GM21423 (cell line): ENCODE results near the gene SCEL.
"Not testable (repeated sequence)": the region's sequence is repeated elsewhere in the genome, so short reads cannot be mapped to it uniquely, and the experiment has no call there.

ENCODE experiments used
- ATAC-seq: cut with Tn5 transposase; IDR thresholded peaks from one replicate; pipeline ENCODE4 v1.9.1; 2021; ENCODE audit warnings: mild to moderate bottlenecking, moderate library complexity; ENCODE audit not compliant: unreplicated experiment

SCEL gene, protein sequence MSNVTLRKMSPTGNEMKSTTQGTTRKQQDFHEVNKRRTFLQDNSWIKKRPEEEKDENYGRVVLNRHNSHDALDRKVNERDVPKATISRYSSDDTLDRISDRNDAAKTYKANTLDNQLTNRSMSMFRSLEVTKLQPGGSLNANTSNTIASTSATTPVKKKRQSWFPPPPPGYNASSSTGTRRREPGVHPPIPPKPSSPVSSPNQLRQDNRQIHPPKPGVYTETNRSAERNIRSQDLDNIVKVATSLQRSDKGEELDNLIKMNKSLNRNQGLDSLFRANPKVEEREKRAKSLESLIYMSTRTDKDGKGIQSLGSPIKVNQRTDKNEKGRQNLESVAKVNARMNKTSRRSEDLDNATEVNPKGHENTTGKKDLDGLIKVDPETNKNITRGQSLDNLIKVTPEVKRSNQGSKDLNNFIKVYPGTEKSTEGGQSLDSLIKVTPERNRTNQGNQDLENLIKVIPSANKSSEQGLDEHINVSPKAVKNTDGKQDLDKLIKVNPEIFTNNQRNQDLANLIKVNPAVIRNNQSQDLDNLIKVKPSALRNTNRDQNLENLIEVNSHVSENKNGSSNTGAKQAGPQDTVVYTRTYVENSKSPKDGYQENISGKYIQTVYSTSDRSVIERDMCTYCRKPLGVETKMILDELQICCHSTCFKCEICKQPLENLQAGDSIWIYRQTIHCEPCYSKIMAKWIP

DNA sequence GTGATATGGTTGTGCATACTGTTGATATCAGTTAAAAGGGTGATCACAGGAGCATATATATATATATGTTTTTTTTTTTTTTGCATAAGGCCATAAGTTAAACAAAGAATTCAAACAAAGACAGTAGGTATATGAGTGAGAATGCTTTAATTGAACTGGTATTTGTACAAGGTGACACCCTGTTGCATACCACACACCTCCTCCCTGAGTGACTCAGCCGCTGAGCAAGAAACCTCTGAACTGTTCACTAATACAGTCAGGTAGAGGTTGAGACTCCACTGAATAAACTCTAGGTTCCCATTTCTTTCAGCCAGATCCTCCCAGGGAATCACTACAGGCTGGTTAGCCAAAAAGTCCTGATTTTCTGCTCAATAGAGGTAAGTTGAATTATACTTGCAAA is at the start of gene SCEL:
Gene SCEL (plus strand): TSS at position 259 of the 400 bp plus-strand sequence. CDS start 20,170 bp downstream, outside the sequence.
- ATAC-seq: no peak

DNA sequence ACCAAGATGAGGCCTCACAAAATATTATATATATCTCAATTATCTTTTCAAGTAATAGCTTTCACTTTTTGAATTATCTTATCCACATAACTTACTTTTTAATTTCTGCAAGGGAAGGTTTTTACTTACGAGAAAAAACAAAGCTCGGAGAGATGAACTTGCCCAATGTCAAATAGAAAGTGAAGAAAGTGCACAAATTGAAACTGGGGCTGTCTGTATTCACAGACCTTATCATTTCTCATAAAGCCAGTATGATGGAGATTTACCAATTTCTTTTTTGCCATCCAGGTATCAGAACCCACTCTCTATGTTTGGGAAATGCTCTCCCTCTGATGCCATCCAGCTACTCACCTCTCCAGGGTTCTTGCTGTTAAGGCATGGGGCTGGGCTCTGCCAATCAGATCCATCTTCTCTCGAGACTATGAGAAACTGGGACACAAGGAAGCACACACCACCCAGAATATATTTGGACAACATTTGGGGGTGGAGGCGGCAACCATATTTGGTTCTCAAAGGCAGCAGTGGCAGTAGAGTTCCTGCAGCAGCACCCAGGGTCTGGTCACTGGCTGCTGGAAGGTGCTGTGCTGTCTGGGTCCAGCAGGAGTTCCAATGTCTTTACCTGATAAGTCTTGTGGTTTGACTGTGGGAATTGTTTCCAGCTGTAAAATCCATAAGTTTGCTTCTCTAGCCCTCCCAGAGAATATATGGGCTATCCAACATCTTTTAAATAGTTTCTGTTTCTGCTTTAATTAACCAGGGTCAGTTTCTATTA is 45.8 kb upstream of the SCEL start:
- ATAC-seq: no peak

GRCh38 chr13:77492982-77493381 is 42.5 kb upstream of the SCEL start:
- peak; percentile 72 for ATAC-seq

GRCh38 chr13:77494226-77494625 is 41.3 kb upstream of the SCEL start:
- no peak for ATAC-seq

DNA sequence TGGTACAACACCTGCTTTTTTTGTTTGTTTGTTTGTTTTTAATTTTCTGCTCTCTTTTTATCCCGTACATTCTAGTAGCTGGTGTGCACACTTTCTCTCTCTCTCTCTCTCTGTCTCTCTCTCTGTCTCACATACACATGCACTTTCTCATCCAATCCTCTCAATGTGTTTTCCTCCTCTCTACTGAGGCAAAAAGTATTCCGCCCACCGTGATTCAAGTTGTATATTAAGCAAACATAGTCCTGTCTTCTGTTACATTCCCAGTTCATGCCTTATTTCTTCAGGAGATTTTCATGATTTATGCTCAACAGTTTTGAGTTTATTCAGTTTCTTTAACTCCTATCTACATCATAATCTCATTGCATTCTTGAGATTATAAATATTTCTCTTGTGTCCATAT is 38.2 kb upstream of the SCEL start:
- ATAC-seq: no peak

DNA sequence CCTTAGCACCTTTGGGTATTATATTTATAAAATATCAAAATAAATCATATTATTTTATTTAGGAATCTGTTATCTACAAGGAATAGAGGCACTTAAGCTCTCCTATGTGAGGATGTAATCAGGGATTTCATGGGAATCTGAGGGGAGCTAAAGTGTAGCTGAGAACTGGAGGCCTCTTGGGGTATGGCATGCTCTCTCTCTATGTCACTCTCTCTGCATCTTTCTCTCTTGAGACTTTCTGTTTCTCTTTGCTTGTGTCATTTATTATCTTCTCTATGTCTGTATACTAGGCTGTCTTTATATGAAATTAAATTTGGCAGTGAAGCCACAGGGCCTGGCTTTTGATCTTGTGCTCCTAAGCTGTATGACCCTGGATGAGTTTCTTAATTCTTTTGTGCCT is 37.7 kb upstream of the SCEL start:
- ATAC-seq: no peak

GRCh38 chr13:77502104-77502720 is 33.3 kb upstream of the SCEL start:
- peak; percentile 92 for ATAC-seq

GRCh38 chr13:77503398-77503797 is 32.1 kb upstream of the SCEL start:
- ATAC-seq: no peak

DNA sequence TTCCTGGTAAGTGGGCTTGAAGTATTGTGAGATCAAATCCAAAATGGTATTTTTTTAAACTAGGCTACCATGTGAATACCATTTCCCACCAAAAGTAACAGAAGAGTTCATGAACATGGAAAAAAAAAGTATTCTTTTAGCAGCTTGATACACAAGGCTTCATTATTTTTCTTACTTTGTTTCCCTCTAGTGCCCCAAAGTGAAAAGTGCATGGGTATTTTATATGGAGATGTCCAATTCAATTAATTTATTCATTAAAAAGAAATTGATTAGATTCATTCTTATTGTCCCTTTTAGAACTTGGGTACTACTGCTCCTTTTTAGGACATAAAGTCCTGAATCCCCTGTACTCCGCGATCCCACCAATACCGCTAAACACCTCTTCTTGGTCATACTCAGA is 28.6 kb upstream of the SCEL start:
- no peak for ATAC-seq

- peak; percentile 55 for ATAC-seq
These were observed 27.4 kb upstream of the SCEL start for GRCh38 chr13:77507931-77508776.

GRCh38 chr13:77508959-77509620 is 26.4 kb upstream of the SCEL start:
- no peak for ATAC-seq

DNA sequence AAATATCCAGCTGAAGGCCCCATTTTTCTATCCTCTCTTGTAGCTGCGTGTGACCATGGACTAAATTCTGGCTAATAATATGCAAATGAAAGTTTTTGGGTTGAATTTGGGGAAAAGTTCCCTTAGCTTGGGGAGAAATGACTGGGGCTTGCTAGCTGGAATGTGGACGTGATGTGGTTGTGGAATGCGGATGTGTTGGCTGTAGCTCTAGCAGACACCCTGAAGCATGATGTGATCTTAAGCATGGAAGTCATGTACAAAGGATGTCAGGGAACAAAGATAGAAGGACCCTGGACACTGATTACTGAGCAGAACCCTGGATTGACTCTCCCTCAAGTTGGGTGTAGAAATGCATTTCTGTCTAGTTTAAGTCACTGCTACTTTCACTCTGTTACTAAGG is 25.4 kb upstream of the SCEL start:
- ATAC-seq: no peak

DNA sequence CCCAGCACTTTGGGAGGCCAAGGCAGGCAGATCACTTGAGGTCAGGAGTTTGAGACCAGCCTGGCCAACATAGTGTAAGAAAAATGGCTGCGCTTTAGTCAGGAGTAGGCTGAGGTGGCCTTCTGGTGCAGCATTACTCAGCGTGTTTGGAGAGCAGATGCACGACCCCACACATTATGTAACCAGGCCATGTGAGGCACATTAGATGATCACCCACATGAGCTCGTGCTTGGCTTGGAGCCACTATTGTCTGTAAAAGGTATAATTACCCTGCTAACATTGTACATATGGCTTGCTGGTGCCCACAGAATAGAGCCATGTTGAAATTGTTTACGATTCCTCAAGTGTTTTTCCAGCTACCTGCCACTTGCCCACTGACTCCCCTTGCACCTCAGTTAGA is 24.0 kb upstream of the SCEL start:
- ATAC-seq: no peak

DNA sequence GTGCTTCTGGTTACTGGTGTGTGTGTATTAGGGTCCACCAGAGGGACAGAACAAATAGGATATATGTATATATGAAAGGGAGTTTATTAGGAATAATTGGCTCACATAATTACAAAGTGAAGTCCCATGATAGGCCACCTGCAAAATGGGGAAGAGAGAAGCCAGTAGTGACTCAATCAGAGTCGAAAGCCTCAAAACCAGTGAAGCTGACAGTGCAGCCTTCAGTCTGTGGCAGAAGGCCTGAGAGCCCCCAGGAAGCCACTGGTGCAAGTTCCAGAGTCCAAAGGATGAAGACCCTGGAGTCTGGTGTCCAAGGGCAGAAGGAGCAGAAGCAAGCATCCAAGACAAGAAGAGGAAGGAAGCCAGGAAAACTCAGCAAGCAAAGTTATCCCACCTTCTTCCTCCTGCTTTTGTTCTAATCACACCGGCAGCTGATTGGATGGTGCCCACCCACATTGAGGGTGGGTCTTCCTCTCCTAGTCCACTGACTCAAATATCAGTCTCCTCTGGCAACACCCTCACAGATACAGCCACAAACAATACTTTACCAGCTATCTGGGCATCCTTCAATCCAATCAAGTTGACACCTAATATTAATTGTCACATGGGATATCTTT is 21.7 kb upstream of the SCEL start:
- ATAC-seq: peak; percentile 76

GRCh38 chr13:77514336-77514726 is 21.2 kb upstream of the SCEL start:
- ATAC-seq: peak; percentile 72

GRCh38 chr13:77515785-77516184 is 19.7 kb upstream of the SCEL start:
- no peak for ATAC-seq

DNA sequence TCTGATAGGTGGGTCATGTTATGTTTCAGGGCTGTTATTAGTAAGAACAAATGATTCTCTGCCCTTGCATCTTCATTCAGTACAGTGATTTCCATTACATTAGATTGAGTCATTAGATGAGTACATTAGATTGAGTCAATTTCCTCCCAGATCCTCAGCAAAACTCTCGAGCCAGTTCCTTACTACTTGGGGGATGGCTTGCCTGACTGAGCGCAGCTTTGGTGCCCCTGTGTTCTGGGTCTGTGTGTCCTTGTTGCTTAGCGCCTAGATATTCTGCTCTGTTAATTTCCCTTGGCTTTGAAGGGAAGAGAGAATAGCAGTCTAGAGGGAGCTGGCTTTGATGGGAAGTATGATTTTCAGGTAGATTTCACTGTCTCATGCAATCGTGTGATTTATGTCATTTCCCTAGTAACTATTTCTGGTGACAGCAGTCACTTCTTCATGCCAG is 19.1 kb upstream of the SCEL start:
- ATAC-seq: peak; percentile 46

DNA sequence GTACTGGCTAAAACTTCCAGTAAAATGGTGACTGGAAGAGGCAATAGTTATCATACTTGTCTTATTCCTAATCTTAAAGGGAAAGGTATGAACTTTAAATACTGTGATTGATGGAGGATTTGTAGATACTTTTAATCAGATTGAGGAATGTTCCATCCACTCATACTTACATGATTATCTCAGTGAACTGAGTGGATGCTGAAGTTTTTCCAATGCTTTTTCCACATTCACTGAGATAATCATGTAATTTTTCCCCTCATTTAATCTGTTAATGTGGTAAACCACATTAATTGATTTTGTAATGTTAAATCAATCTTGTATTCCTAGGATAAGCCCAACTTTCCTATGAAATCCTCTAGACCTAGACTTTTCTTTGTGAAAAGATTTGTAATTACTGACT is 17.2 kb upstream of the SCEL start:
- no peak for ATAC-seq

GRCh38 chr13:77519396-77519795 is 16.1 kb upstream of the SCEL start:
- not testable (repeated sequence) for ATAC-seq
